ENCODE measurements around the gene PLPP4. TPM values are rescaled to one million over a fixed set of nuclear protein-coding genes. Genes with fewer than 3 reads are reported as not detected.

The PLPP4 gene
- total and polyA plus RNA-seq, 2 of the 13 experiments (the other 11 are each of a cell fraction or from before 2014, with no cell fraction given), result not detected

DNA sequence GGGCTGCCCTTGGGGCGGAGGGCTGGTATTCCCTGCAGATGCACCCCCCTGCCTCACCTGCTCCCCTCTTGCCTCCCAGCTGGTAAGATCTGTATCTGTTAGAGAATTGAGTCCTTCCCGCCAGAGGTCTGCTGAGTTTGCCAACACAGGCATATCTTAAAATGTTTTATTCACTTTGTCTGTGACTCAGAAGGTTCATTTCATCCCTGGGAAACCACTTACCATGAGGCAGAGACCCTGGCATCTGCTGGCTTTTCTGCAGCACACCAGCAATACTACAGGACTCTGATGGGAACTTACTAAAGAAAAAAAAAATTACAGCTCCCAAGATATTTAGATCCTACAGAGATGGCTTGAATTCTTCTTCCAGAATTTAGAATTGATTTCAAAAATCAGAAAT is 131.3 kb downstream of the PLPP4 start:
- H3K4me2 ChIP-seq (ENCODE audit: low read depth, low read length), result no peak overlapping the region
- no peak overlapping the region for H3K9ac ChIP-seq (ENCODE audit: insufficient read depth, low read depth, low read length)
- no peaks in the 10 kb centered on the region for H3K9me3 ChIP-seq (ENCODE audit: low read length)
- no peaks in the 10 kb centered on the region for H3K79me2 ChIP-seq (ENCODE audit: insufficient read depth, low read length)
- DNase-seq (ENCODE audit: low spot score) (no peak), FAIRE-seq (no peak), ATAC-seq (no peak)
- H2AFZ ChIP-seq (ENCODE audit: low read length), result no peak overlapping the region
- ChIA-PET POLR2A (no interaction called here), CTCF (ENCODE audit: low intra/inter-chr PET ratio, low total read pairs) (no interaction called here)
- peaks cover 12% of the 10 kb centered on the region for H3K4me1 ChIP-seq (ENCODE audit: insufficient read depth, low read length)
- H3K27ac ChIP-seq (ENCODE audit: extremely low read length, insufficient read depth, low read length), result no peak overlapping the region
- TF ChIP-seq, protein P1, sequence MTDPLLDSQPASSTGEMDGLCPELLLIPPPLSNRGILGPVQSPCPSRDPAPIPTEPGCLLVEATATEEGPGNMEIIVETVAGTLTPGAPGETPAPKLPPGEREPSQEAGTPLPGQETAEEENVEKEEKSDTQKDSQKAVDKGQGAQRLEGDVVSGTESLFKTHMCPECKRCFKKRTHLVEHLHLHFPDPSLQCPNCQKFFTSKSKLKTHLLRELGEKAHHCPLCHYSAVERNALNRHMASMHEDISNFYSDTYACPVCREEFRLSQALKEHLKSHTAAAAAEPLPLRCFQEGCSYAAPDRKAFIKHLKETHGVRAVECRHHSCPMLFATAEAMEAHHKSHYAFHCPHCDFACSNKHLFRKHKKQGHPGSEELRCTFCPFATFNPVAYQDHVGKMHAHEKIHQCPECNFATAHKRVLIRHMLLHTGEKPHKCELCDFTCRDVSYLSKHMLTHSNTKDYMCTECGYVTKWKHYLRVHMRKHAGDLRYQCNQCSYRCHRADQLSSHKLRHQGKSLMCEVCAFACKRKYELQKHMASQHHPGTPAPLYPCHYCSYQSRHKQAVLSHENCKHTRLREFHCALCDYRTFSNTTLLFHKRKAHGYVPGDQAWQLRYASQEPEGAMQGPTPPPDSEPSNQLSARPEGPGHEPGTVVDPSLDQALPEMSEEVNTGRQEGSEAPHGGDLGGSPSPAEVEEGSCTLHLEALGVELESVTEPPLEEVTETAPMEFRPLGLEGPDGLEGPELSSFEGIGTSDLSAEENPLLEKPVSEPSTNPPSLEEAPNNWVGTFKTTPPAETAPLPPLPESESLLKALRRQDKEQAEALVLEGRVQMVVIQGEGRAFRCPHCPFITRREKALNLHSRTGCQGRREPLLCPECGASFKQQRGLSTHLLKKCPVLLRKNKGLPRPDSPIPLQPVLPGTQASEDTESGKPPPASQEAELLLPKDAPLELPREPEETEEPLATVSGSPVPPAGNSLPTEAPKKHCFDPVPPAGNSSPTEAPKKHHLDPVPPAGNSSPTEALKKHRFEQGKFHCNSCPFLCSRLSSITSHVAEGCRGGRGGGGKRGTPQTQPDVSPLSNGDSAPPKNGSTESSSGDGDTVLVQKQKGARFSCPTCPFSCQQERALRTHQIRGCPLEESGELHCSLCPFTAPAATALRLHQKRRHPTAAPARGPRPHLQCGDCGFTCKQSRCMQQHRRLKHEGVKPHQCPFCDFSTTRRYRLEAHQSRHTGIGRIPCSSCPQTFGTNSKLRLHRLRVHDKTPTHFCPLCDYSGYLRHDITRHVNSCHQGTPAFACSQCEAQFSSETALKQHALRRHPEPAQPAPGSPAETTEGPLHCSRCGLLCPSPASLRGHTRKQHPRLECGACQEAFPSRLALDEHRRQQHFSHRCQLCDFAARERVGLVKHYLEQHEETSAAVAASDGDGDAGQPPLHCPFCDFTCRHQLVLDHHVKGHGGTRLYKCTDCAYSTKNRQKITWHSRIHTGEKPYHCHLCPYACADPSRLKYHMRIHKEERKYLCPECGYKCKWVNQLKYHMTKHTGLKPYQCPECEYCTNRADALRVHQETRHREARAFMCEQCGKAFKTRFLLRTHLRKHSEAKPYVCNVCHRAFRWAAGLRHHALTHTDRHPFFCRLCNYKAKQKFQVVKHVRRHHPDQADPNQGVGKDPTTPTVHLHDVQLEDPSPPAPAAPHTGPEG (CRISPR knock-in tag; IDR thresholded peaks at IDR 0.05), result no peak
- H3K4me3 ChIP-seq (replicated peaks in 1 of 3; ENCODE audit: insufficient read depth in 1 of 3, low read depth in 2 of 3, low read length in 3 of 3), result no peak overlapping the region
- H4K20me1 ChIP-seq (ENCODE audit: insufficient read depth, low read length), result no peaks in the 10 kb centered on the region
- in situ Hi-C loops (cut with HindIII; ENCODE audit: extremely low pct_ligation_motif_present, low pct_unique_long_range_greater_than_20kb) (no loop called here), intact Hi-C loops (cut with micrococcal nuclease; ENCODE audit: unreplicated experiment) (no loop called here)
- no TSS peak for BruUV-seq (replicated peaks)
- no peaks in the 10 kb centered on the region for H3K36me3 ChIP-seq (replicated peaks in 1 of 2; ENCODE audit: control insufficient read depth in 1 of 2, insufficient read depth in 2 of 2, low read length in 2 of 2)
- H3K27me3 ChIP-seq (ENCODE audit: control insufficient read depth in 1 of 2, insufficient read depth in 2 of 2, low read length in 2 of 2), result no peaks in the 10 kb centered on the region; a peak in 1 of 5 replicates
- WGBS (ENCODE audit: low lambda C conversion rate), result 50% methylated on average over 2 of the region's 2 CpGs

DNA sequence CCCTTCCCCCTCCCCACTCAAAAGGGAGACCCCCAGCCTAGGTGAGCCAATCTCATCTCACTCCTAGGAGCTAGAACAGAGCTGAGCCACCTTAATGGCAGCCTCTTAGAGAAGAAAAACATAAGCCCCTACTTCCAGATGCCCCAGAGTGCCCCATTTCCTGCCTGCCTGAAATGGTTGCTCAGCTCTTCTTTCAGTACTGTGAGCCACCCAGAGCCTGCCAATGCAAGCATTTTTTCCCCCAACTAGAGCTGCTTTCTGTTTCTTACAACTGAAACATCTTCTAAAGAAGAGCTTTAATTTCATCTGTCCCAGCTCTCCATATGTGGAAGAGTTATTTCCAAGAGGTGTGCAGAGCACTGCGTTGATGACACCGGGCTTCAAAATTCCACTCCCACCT is 136.7 kb downstream of the PLPP4 start:
- intact Hi-C loops (cut with micrococcal nuclease; ENCODE audit: unreplicated experiment) (no loop called here), in situ Hi-C loops (cut with HindIII; ENCODE audit: extremely low pct_ligation_motif_present, low pct_unique_long_range_greater_than_20kb) (no loop called here)
- H3K4me2 ChIP-seq (ENCODE audit: low read depth, low read length), result no peak overlapping the region
- FAIRE-seq (no peak), DNase-seq (ENCODE audit: low spot score) (no peak), ATAC-seq (no peak)
- no peak overlapping the region for H3K27ac ChIP-seq (ENCODE audit: extremely low read length, insufficient read depth, low read length)
- ChIA-PET POLR2A (no interaction called here), CTCF (ENCODE audit: low intra/inter-chr PET ratio, low total read pairs) (no interaction called here)
- H3K36me3 ChIP-seq (replicated peaks in 1 of 2; ENCODE audit: control insufficient read depth in 1 of 2, insufficient read depth in 2 of 2, low read length in 2 of 2), result no peaks in the 10 kb centered on the region
- no peaks in the 10 kb centered on the region for H4K20me1 ChIP-seq (ENCODE audit: insufficient read depth, low read length)
- 0% methylated on average over 2 of the region's 2 CpGs for WGBS (ENCODE audit: low lambda C conversion rate)
- no peak overlapping the region for H3K4me3 ChIP-seq (replicated peaks in 1 of 3; ENCODE audit: insufficient read depth in 1 of 3, low read depth in 2 of 3, low read length in 3 of 3)
- no peak overlapping the region for H3K9ac ChIP-seq (ENCODE audit: insufficient read depth, low read depth, low read length)
- no peaks in the 10 kb centered on the region for H3K4me1 ChIP-seq (ENCODE audit: insufficient read depth, low read length)
- TF ChIP-seq ZBTB14 (CRISPR knock-in tag; IDR thresholded peaks at IDR 0.05) (no peak), ZNF225 (CRISPR knock-in tag; IDR thresholded peaks at IDR 0.05) (no peak), ZNF841 (CRISPR knock-in tag; IDR thresholded peaks at IDR 0.05; ENCODE audit: borderline replicate concordance) (no peak), PRMT3 (CRISPR knock-in tag; IDR thresholded peaks at IDR 0.05; ENCODE audit: borderline replicate concordance, low read depth) (no peak), SALL1 (CRISPR knock-in tag; IDR thresholded peaks at IDR 0.05) (no peak)
- peaks cover 2 to 3% of the 10 kb centered on the region in 2 experiments; a peak in 2 of 5 replicates for H3K27me3 ChIP-seq (ENCODE audit: control insufficient read depth in 1 of 2, insufficient read depth in 2 of 2, low read length in 2 of 2)
- no peak overlapping the region for H2AFZ ChIP-seq (ENCODE audit: low read length)
- H3K9me3 ChIP-seq (ENCODE audit: low read length), result no peaks in the 10 kb centered on the region
- no peaks in the 10 kb centered on the region for H3K79me2 ChIP-seq (ENCODE audit: insufficient read depth, low read length)
- BruUV-seq (replicated peaks), result no TSS peak

All from HepG2 (cell line).